NCI-H146 (cell line): ENCODE measurements around the gene TBC1D1.
A peak's percentile ranks its signal among the peaks of the same experiment; 100 is the strongest.

Experiments used
- DNase-seq: peaks from one replicate; lab custom pipeline; 2025; lab: John Stamatoyannopoulos, UW

TBC1D1 gene

DNA sequence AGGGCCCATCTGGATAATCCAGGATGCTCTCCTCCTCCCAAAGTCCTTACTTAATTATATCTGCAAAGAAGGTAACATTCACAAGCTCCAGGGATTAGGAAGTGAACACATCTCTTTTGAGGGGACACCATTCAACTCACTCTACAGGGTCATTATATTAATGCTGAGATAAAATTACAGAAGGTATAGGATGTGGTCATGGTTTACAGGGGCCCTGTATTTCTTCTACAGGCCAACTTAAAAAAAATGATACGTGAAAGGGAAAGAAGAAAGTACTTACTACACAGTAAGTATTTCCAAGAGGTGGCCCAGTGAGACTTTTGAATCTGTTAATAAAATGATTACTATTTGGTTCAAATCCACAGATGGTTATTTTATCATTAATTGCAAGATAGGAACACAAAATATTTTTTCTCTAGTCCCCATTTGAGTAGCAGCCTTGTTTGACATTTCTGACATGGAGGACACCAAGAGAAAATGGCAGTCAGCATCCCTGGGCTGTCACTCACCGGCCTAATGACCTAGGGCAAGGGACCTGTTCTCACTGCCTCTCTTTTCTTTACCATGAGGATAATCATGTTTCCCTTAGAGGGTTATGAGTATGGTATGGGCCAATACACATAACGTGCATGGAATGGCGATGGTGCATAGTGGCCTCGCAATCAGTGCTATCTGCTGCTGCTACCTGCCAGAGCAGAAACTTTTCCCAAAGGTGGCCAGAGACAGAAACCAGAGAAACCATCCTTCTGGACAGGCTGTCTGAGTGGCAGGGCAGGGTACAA lies 209.8 kb downstream of the TBC1D1 start:
- DNase-seq = no peak

GRCh38 chr4:38101563-38101962 lies 210.7 kb downstream of the TBC1D1 start:
- DNase-seq = no peak

DNA sequence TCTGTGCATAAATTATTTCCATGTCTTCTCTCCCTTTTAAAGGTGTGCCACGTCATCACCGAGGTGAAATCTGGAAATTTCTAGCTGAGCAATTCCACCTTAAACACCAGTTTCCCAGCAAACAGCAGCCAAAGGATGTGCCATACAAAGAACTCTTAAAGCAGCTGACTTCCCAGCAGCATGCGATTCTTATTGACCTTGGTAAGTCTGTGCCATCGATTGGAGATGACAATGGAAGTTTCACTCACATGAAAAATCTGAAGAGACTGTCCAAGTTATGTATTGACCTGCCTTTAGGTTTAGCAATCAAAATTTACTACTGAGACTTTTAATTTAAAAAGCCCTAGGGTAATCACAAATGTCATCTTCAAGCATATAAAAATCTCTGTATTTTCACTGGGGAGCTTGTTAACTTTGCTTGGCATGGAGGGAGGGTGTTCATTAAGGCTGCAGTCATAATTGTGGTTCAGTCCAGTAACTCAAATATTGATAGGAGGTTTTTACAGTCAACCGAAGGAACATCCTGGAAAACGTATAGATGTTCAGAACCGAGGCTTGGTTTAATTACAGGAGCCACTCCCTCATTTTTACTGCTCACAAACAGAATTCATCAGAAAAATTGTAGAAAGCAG lies 212.2 kb downstream of the TBC1D1 start:
- no peak for DNase-seq

DNA sequence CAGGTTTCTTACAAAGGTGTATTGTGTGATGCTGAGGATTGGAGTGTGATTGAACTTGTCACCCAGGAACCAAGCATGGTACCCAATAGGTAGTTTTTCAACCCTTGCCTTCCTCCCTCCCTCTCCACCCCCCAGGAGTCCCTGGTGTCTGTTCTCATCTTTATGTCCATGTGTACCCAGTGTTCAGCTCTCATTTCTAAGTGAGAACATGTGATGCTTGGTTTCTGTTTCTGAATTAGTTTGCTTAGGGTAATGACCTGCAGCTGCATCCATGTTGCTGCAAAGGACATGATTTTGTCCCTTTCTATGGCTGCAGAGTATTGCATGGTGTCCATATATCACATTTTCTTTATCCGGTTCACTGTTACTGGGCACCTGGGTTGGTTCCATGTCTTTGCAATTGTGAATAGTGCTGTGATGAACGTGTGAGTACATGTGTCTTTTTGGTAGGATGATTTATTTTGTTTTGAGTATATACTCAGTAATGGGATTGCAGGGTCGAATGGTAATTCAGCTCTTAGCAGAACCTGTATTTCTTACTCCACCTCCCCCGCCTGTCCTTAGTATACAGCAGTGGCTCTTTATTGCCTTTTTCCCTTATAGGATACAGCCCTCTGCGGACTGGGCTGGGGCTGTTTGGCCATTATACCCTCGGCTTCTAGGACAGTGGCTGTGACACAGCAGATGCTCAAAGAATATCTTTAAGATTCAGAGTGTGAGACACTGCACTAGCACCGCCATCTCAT lies 214.8 kb downstream of the TBC1D1 start:
- DNase-seq = peak; percentile 53

DNA sequence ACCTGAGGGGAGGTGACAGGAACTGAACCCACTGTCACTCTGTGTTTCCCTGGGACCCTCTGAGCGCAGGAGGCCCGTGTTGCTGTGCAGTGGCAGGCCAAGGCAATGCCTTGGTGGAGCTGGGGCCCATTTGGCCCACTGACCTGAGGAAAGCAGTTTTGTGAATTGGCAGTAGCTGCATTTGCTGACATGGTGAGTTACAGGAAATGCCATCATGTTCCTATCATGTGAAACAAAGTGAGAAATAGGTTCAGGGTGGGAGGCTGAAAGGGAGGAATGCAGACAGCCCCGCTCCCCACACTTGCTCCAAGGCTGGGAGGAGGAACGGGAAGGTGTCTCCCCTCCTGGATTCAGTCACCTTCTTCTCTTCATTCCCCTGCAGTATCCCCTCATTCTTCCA lies 215.4 kb downstream of the TBC1D1 start:
- DNase-seq = no peak

- DNase-seq = no peak
Observed at GRCh38 chr4:38106886-38107514, 216.1 kb downstream of the TBC1D1 start.

GRCh38 chr4:38107818-38108217 lies 216.9 kb downstream of the TBC1D1 start:
- no peak for DNase-seq

GRCh38 chr4:38109370-38109769 lies 218.5 kb downstream of the TBC1D1 start:
- no peak for DNase-seq

DNA sequence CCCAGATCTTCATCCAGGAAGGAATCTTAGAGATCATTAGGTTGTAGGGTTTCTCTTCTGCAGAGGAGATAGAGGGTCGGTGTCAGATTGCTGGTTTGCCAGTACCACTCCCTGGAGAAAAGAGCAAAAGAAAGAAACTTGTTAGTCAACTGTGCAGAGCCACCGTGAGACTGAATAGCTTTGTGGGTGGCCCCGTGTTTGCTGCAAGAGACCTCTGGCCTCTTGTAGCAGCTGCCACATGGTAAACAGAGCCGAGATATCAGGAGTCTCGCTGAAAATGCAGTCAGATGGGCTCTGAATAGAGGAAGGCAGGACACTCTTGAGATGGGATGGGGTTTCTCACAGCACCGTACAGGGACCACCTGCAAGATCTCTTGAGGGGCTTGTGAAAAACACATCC lies 219.0 kb downstream of the TBC1D1 start:
- DNase-seq = peak; percentile 86

- DNase-seq = no peak
Observed at GRCh38 chr4:38111024-38111423, 220.1 kb downstream of the TBC1D1 start.

DNA sequence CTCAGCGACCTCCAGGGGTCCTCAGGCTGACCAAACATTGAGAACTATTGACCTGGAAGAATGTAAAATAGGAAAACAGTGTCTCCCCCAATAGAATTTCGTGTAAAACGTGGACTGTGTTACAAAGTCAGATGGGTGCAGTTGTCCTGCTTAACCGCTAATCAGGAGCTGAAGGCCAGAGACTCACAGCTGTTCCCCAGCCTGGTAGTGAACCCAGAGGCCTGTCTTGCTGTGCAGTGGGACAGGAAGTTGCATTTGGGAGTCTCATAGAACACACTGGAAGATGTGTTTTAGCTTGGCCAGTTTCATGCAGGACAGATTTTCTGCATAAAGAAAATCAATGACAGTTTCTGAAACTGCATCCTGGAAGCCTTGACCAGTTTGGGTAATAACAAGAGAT lies 220.8 kb downstream of the TBC1D1 start:
- no peak for DNase-seq

DNA sequence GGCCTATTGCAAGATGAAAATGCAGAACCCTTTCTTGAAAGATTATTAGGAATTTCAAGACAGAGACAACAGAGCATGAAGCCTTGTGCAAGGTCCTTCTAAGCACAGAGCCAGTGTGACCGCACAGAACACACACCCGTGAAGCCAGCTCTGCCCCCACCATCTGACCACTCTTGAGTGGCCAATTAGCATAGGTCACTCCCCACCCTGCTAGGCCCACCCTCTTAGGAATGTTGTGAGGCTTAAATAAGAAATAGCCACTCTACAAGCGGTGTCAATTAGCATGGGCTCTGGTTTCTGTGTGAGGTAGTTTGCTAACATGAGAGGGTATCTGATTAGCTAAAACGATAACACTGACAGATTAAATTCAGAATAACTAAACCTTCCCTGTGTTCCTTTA lies 222.2 kb downstream of the TBC1D1 start:
- no peak for DNase-seq

DNA sequence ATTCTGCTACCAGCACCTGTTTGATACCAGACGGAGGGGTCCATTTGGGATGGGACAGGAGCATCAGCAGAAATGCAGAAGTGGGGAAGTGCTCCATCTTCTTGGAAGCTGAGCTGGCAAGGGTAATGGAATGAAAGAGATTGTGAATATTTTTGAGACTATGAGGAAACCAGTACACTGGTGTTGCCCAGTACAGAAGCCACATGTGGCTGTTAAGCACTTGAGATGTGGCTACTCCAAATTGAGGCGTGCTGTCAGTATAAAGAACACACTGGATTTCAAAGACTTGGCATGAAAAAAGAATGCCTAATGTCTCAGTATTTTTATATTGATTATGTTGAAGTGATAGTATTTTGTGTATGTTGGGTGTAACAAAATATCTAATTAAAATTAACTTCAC lies 222.7 kb downstream of the TBC1D1 start:
- DNase-seq = no peak

DNA sequence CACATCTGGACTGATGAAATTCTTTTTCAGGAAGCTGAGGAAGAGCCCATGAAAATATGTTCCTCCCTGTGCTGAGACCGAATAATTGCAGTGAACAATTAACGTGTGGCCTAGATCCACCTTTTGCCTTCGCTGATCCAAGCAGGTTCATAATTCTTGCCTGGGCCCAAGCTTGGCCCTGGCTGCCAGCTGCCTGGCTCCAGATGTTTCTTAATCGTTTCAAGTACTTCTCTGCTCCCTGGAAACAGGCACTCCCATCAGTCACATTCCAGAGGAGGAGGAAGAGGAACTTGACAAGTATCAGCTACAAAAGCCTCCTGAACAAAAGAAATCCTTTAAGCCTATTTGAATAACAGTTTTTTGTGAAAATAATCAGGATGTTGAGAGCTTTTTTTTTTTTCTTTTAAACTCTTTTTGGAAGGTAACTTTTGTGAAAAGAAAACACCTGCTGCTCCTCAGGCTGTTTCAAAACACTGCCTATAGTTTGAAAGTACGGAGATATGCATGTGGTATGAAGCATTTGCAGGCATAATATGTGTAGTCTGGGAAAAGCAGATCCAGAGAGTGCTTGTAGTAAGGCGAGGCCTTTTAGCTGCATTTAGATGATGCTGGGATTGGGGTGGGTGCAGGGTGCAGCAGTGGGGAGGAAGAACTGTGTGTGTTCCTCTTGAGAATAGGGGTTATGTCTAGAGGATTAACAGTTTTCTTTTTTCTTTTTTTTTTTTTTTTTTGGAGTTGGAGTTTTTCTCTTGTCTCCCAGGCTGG lies 223.7 kb downstream of the TBC1D1 start:
- DNase-seq = no peak

DNA sequence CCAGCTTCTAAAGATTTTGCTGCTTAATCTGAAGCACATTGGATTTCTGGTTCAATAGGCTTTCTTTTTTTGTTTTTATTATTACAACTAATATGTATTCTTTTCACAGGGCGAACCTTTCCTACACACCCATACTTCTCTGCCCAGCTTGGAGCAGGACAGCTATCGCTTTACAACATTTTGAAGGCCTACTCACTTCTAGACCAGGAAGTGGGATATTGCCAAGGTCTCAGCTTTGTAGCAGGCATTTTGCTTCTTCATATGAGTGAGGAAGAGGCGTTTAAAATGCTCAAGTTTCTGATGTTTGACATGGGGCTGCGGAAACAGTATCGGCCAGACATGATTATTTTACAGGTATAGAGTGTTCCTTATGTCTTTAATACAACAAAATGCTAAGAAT lies 224.7 kb downstream of the TBC1D1 start:
- no peak for DNase-seq

DNA sequence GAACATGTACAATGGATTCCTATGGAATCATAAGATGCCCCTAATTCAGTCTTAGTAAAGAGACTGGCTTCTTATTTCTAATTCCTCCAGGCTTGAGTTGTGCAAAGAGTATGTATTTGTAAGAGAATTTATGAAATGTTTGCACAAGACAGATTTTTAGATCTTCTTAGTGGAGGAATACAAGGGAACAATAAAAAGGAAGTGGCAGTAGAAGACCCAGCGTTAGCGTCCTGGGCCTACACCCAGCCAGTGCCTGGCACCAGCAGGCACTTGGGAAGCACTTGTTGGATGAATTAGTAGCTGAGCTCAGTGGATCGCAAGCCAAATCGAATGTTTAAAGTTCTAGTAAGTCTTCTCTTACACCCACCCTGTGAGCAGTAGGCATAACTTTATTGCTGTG lies 226.7 kb downstream of the TBC1D1 start:
- DNase-seq = no peak

DNA sequence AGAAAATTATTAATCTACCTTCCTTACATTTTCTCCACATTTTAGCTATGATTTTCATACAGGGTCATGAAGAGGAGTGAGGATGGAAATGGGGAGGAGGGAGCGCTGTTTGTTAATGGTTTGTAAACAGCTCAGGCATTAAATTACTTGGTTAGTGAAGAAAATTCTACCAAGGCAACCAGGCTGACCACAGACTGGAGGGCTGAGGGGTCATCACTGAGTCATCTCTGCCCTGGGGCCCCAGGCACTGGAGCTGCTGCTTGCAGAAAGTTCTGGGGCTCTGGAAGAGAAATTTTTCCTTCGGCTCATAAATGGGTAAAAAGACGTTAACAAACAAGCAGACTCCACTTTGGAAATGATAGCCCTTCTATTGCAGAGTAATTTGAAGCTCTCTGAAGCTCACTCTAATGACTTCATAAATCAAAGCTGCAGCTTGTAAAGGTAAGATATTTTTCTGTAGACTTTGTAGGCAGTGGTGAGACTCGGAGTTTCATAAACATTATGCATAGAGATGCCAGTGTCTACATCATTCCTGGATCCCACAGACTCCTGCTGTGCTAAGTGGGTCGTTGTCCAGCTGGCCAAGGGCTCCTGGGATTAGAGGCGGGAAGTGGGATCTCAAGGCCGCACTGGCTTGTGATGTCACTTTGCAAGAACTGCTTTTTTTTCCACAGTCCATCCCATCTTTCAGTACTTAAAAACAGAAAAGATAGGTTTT lies 228.9 kb downstream of the TBC1D1 start:
- peak; percentile 65 for DNase-seq

DNA sequence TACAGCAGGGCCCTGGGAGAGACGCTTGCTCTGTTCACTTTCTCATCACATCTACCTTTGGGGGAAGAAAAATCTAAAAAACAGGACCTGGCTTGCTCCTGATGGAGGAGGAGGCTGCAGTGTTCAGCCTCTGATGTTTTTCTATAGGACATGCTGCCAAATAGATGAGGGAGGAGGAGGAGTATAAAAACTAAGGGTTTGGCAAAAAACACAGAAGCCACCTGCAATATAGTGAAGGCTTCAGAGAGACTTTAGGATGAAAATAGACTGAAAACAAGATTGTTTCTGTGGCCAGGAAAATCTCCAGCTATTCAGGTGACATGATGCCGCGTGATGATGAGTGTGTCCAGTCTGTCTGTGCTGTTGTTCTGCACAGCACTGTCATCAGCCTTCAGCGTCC lies 229.9 kb downstream of the TBC1D1 start:
- no peak for DNase-seq

GRCh38 chr4:38122060-38122459 lies 231.2 kb downstream of the TBC1D1 start:
- DNase-seq = no peak

DNA sequence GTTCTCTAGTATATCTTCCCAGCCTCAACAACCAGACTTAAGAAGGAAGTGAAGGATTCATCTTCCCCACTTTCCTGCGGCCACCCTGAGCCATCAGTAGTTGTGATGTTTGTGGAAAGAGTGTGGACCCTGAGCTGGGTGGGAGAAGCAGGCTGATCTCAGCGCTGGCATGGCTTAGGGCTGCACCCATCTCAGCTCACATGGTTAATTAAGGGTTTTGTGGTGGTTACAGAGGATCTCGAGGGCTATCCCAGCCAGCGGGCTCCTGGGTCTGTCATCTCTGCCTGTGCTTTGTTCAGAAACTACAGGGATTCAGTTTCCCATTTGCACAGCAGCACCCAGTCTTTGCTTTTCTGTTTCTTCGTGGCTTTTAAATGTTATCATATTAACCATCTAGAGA lies 232.7 kb downstream of the TBC1D1 start:
- DNase-seq = peak; percentile 67

- no peak for DNase-seq
Observed at GRCh38 chr4:38124961-38125360, 234.1 kb downstream of the TBC1D1 start.
